Chondrocyte (in vitro differentiated cells): ENCODE measurements around the gene KAT6B. TPM values are rescaled to one million over a fixed set of nuclear protein-coding genes. Genes with fewer than 3 reads are reported as not detected.

Source experiments
- DNase-seq: peaks from one replicate; pipeline ENCODE4 v3.0.0; 2021; ENCODE audit warnings: mixed read lengths, low spot score
- H3K27ac Mint-ChIP-seq: one replicate; pipeline ENCODE4 v1.8.0; 2021; ENCODE audit warnings: mild to moderate bottlenecking, moderate library complexity, mixed read lengths; ENCODE audit not compliant: unreplicated experiment
- H3K27me3 Mint-ChIP-seq: 2 replicates; pipeline ENCODE4 v1.8.0; 2021; ENCODE audit warnings: low read depth, mixed read lengths
- H3K36me3 Mint-ChIP-seq: 2 replicates; pipeline ENCODE4 v1.8.0; 2021; ENCODE audit warnings: low read depth, mixed read lengths
- H3K4me1 Mint-ChIP-seq: 2 replicates; pipeline ENCODE4 v1.8.0; 2021; ENCODE audit warnings: low read depth, mild to moderate bottlenecking, mixed read lengths
- H3K4me3 Mint-ChIP-seq: one replicate; pipeline ENCODE4 v1.8.0; 2021; ENCODE audit warnings: mild to moderate bottlenecking, moderate library complexity, mixed read lengths; ENCODE audit not compliant: unreplicated experiment
- H3K9me3 Mint-ChIP-seq: 2 replicates; pipeline ENCODE4 v1.8.0; 2021; ENCODE audit warnings: low read depth, mixed read lengths
- total RNA-seq: library from RNA; stranded (reverse); gene quantifications from 3 replicates; pipeline ENCODE4 v1.2.1, GENCODE V29; 2021
- TF ChIP-seq, protein P1 (sequence below): fragments of 200-600 bp; sonication (generic); IDR thresholded peaks from 2 replicates; pipeline ENCODE4 v1.5.0; 2021; ENCODE audit warnings: antibody characterized with exemption, mild to moderate bottlenecking, moderate library complexity

Gene KAT6B
- total RNA-seq, 1 donor from 2014 or later: 20.8 TPM

DNA sequence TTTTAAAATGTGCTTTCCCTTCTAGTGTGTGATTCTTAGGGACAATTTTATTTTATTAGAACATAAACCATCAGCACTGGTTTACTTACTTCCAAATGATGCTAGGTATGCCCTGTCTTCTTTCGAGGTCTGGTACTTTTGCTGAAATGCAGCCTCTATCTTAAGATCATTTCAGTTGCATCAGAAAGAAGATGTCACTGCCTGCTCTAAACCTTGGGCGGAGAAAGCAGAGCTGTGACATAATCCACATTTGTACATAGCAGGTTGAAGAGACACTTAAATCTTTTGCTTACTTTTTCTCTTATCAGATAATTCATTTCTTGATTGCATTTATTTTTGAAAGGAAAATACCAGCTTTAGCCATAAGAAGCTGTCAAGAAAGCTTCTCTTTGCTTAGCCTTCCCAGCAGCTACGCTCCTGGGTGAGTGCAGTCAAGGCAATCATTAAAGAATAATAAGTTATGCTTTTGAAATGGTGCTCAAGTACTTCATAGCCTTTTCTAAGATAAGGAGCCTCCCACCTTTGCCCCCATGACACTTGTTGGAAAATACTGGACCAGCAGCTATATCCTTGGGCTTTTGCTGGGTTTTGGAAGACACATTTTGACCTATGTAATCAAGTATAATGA lies 176.7 kb downstream of the KAT6B start:
- no peaks in the 10 kb centered on the region for H3K27me3 Mint-ChIP-seq
- H3K4me1 Mint-ChIP-seq: peaks cover 8% of the 10 kb centered on the region
- no peak overlapping the region for H3K4me3 Mint-ChIP-seq
- no peak for DNase-seq
- H3K27ac Mint-ChIP-seq: no peak overlapping the region
- no peaks in the 10 kb centered on the region for H3K9me3 Mint-ChIP-seq
- TF ChIP-seq, protein P1, sequence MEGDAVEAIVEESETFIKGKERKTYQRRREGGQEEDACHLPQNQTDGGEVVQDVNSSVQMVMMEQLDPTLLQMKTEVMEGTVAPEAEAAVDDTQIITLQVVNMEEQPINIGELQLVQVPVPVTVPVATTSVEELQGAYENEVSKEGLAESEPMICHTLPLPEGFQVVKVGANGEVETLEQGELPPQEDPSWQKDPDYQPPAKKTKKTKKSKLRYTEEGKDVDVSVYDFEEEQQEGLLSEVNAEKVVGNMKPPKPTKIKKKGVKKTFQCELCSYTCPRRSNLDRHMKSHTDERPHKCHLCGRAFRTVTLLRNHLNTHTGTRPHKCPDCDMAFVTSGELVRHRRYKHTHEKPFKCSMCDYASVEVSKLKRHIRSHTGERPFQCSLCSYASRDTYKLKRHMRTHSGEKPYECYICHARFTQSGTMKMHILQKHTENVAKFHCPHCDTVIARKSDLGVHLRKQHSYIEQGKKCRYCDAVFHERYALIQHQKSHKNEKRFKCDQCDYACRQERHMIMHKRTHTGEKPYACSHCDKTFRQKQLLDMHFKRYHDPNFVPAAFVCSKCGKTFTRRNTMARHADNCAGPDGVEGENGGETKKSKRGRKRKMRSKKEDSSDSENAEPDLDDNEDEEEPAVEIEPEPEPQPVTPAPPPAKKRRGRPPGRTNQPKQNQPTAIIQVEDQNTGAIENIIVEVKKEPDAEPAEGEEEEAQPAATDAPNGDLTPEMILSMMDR: no peak
- H3K36me3 Mint-ChIP-seq: peaks cover 9% of the 10 kb centered on the region

DNA sequence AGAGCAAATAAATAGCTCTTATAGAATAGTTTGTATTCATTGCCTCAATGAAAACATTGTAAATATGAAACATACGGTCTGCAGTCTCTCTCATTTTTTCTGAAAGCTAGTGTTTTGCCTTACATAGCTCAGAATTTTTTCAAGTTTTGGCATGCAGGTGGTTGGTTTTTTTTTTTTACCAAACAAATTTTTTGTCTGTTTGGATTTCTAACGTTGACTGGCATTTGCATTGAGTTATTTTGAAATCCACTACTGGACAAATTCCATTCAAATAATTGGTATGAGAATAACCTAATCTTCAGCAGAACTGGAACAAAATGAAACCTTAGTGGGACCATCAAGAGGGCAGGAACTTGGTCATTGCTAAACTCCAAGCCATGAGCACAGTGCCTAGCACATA lies 177.5 kb downstream of the KAT6B start:
- DNase-seq: no peak
- H3K9me3 Mint-ChIP-seq: no peaks in the 10 kb centered on the region

DNA sequence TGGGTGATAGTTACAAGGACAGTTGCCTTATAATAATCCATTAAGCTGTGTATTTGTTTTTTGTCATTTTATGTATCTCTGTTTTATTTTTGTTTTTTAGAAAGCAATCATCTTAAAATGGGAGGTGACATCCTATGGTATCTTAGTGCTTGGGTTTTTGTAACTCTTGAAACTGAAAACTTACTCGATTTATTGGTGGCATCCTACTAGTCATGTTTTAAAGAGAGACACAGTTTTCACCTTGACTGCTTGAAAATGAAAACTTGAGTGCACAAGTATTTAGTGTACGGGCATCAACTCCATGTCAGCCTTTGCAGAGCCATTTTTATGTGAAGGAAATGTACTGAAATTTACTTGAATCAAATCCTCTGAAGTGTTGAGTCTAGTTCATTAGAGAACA lies 181.2 kb downstream of the KAT6B start:
- TF ChIP-seq, protein P1: no peak
- peaks cover 8% of the 10 kb centered on the region for H3K36me3 Mint-ChIP-seq
- H3K9me3 Mint-ChIP-seq: no peaks in the 10 kb centered on the region
- H3K4me3 Mint-ChIP-seq: no peak overlapping the region
- H3K27me3 Mint-ChIP-seq: no peaks in the 10 kb centered on the region
- H3K27ac Mint-ChIP-seq: no peak overlapping the region
- DNase-seq: no peak
- peaks cover 8% of the 10 kb centered on the region for H3K4me1 Mint-ChIP-seq

More for the DNA sequence above, 177.5 kb downstream of the KAT6B start:
- TF ChIP-seq, protein P1: no peak
- Mint-ChIP-seq H3K4me1 (peaks cover 8% of the 10 kb centered on the region), H3K27ac (no peak overlapping the region), H3K4me3 (no peak overlapping the region), H3K27me3 (no peaks in the 10 kb centered on the region), H3K36me3 (peaks cover 6% of the 10 kb centered on the region)

DNA sequence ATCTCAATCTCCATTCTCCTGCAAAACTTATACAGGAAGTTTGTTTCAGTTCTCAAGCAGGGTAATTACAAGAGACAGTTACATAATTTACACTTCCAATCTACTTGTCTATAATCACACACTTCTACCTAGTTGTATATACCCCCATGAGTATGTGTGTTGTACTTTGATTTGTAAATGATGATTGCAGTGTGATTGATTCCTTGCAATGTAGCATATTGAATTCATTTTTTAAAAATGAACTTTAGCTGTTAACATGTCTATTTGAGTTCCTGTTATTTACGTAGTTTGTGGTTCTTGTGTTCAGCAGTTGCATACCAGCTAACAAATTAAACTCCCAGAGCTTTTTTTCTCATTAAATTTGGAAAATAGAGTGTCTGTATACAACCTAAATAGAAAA lies 182.6 kb downstream of the KAT6B start:
- Mint-ChIP-seq H3K27me3 (no peaks in the 10 kb centered on the region), H3K9me3 (no peaks in the 10 kb centered on the region), H3K27ac (no peak overlapping the region), H3K36me3 (peaks cover 9% of the 10 kb centered on the region), H3K4me3 (no peak overlapping the region), H3K4me1 (peaks cover 7% of the 10 kb centered on the region)
- no peak for DNase-seq
- TF ChIP-seq, protein P1: no peak

DNA sequence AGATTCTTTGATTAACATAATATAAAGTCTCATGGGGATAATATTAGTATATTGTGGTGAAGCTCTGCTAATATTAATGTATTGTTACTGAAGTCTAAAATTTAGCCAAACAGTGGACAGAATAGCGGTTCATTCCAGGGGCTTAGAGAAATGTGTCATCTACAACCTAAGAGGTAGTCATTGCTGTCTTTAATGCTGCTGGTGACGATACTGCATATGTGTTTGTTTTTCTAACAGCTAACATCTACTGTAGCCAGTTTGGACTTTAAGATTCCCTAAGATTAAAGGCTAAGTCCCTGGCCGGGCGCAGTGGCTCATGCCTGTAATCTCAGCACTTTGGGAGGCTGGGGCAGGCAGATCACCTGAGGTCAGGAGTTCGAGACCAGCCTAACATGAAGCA lies 183.0 kb downstream of the KAT6B start:
- DNase-seq: no peak
- Mint-ChIP-seq H3K9me3 (no peaks in the 10 kb centered on the region), H3K4me3 (no peak overlapping the region), H3K27ac (no peak overlapping the region), H3K27me3 (no peaks in the 10 kb centered on the region), H3K4me1 (peaks cover 4% of the 10 kb centered on the region), H3K36me3 (peaks cover 9% of the 10 kb centered on the region)
- TF ChIP-seq, protein P1: no peak
